GM19455 (cell line): ENCODE data around the gene DDX10.
A peak's percentile ranks its signal among the peaks of the same experiment; 100 is the strongest.
"Not testable (repeated sequence)": the region's sequence is repeated elsewhere in the genome, so short reads cannot be mapped to it uniquely, and the experiment has no call there.

Source experiments
- ATAC-seq: cut with Tn5 transposase; IDR thresholded peaks from one replicate; pipeline ENCODE4 v1.9.1; 2021; ENCODE audit not compliant: unreplicated experiment

The DDX10 gene

GRCh38 chr11:108713076-108713790 lies 48.4 kb downstream of the DDX10 start:
- ATAC-seq = no peak

DNA sequence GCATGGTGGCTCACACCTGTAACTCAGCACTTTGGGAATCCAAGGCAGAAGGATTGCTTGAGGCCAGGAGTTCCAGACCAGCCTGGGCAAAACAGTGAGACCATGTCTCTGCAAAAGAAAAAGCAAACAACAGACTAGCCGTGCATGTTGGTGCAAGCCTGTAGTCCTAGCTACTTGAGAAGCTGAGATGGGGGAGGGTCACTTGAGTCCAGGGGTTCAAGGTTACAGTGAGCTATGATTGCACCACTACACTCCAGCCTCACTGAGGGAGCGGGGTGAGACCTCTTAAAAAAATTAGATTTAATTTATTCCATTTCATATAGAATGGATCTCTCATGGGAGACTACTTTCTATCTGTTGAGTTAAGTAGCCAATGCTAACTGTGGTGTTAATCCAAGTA lies 50.4 kb downstream of the DDX10 start:
- ATAC-seq = no peak

- no peak for ATAC-seq
Measured at GRCh38 chr11:108718466-108718865, 53.6 kb downstream of the DDX10 start.

GRCh38 chr11:108724974-108725689 lies 60.3 kb downstream of the DDX10 start:
- ATAC-seq = no peak

DNA sequence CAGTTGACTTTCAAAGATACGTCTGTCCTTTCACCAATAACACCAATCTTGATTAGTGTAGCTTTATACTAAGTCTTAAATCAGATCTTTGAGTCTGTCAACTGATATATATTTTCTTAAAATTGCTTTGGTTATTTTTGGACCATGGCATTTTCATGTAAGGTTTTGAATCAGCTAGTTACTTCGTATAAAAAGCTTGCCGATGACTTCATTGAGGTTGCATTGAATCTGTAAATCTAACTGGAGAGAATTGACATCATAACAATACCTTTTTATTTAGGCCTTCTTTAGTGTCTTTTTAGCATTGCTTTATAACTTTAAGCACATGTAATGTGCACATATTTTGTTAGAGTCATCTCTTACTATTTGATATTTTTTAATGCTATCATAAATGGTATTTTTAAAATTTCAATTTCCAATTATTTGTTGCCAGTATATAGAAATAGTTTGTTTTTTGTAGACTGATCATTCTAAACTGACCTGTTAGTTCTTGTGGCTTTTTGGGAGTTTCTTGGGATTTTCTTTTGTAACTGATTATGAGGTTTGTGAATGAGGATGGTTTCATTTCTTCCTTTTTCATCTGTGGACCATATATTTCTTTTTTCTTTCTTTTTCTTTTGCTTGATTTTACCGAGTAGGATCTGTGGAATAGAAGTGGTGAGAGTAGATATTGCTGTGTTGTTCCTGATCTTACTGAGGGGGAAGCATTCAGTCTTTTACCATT lies 61.4 kb downstream of the DDX10 start:
- no peak for ATAC-seq

GRCh38 chr11:108727665-108728064 lies 62.8 kb downstream of the DDX10 start:
- ATAC-seq = no peak

DNA sequence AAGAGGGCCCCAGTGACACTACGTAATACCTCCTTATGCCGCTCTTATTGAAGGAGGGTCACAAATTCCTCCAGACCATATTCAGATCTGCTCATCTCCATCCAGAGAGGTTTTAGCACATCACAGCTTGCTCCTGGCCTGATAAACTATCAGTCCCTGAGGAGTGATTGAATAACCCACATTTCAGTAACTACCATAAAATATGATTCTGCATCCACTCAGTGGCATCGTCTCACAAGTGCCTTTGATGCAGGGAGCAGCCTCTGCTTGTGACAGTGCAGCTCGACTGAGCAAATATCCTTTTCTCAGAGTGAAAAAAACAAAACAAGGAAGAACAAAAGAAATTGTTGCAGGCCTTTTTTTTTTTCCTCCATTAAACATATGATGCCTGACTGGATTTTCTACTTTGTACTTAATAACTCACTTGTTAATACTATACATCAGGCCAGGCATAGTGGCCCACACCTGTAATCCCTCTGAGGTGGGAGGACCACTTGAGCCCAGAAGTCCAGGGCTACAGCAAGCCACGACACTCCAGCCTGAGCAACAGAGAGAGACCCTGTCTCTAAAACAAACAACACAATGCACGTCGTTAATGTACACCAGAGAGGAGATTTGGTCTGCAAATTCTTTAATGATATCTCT lies 64.5 kb downstream of the DDX10 start:
- ATAC-seq = no peak

- ATAC-seq = no peak
Measured at GRCh38 chr11:108732395-108732794, 67.5 kb downstream of the DDX10 start.

GRCh38 chr11:108733479-108734116 lies 68.7 kb downstream of the DDX10 start:
- ATAC-seq = peak; percentile 83

DNA sequence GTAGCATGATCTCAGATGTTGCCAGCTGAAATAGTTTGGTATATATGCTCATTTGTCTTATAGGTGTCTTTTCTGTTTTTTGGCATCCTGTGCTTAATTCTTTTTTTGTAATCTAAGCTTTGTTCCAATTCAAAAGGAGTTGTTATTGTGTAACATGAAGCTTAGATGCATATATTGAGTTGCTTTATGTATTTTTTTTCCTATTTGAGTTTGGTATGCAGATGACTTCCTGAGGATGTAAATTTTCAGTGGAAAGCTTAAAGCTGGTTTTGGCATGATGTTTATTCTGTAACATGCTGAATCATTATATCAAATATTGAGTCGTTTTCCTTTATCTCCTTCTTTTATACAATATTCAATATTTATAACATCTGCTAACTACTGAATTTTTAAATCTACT lies 69.4 kb downstream of the DDX10 start:
- no peak for ATAC-seq

- ATAC-seq = no peak
Measured at GRCh38 chr11:108734956-108735559, 70.2 kb downstream of the DDX10 start.

- ATAC-seq = not testable (repeated sequence)
Measured at GRCh38 chr11:108740132-108740531, 75.3 kb downstream of the DDX10 start.

DNA sequence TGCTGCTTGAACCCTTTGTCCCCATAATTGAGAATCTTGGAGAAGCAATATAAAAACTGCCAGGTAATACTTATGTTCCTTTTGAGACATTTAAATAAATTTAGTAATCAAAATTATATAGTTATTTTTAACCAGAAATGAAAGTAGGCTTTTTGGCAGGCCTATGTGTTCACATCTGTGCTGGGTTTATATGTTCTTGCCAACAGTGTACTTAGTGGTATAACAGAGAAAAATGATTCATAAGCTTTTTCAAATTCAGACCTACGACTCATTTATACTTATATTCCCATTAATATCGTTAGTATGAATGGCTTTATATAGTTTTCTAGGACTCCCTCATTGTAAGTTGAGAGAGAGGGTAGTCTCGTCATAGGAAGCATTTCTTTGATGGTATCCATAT lies 79.0 kb downstream of the DDX10 start:
- no peak for ATAC-seq

- no peak for ATAC-seq
Measured at GRCh38 chr11:108748968-108749367, 84.1 kb downstream of the DDX10 start.

DNA sequence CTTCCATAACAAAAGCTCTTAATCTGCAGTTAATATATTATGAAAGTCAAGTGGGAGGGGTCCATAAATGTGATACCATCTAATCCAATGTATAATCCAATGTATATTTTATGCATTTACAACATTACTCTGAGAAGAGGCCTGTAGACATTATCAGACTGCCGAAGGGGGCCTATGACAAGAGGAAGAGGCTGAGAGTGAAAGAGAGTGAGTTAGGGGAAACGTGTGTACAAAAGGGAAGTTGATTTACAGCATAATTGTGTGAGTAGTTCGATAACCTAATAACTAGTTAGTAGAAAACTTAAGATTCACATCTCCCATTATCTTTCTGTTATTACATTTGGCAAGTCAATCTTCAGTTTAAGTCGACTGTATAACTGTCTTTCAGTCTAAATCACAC lies 86.6 kb downstream of the DDX10 start:
- ATAC-seq = no peak

- ATAC-seq = no peak
Measured at GRCh38 chr11:108752297-108752751, 87.5 kb downstream of the DDX10 start.

- no peak for ATAC-seq
Measured at GRCh38 chr11:108754901-108755625, 90.2 kb downstream of the DDX10 start.

DNA sequence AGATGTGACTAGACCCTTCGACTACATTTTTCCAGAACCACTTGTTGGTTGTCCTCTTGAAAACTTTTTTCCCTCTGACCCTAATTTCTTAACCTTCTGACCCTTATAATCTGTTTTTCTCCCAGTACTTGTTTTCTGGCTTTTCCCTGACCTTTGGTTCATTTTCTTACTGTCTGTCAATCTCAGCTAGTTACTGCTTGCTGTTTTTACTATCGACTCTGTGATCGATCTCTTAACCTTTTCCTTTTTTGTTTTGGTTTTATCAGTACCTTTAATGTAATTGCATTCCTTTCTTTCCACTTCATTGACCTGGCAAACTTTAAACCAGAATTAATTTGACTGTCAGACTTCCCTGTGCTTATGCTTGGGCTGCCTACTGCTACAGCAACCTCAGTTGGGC lies 92.8 kb downstream of the DDX10 start:
- ATAC-seq = no peak

GRCh38 chr11:108758458-108758857 lies 93.6 kb downstream of the DDX10 start:
- no peak for ATAC-seq
